OCI-LY7 (cell line): Measurements from ENCODE around the gene FGF5.

Experiments
- EZH2phosphoT487 ChIP-seq: fragments of 200-600 bp; sonication (generic); IDR thresholded peaks from 2 replicates; pipeline ENCODE4 v1.6.1; 2018; ENCODE audit warnings: low read depth, borderline replicate concordance, mild to moderate bottlenecking, mixed run types, antibody characterized with exemption, low read length, moderate library complexity, mixed read lengths
- TF ChIP-seq, protein P1 (sequence below): fragments of 200-600 bp; sonication (generic); conservative IDR thresholded peaks from 2 replicates; pipeline ENCODE4 v1.5.1; 2014; ENCODE audit warnings: mild to moderate bottlenecking, antibody characterized with exemption, low read length, moderate library complexity, mixed read lengths

DNA sequence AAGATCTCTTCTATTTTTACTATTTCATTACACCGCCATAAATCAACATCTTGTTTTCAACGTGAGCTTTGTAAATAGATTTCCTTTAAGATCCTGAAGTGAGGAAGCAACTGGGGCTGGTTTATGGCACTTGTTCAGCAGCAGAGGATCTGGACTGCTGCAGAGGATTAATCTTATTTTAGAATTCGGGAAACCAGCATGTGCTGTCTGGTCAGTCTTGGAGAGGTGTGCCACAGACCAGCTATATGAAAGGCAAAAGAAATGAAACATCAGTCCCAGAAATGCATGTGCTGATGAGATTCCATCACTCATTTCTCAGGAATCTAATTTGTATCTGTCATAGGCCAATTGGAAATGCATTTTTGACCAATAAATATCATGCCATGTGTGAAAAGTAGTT lies 45.8 kb upstream of the FGF5 start:
- TF ChIP-seq, protein P1, sequence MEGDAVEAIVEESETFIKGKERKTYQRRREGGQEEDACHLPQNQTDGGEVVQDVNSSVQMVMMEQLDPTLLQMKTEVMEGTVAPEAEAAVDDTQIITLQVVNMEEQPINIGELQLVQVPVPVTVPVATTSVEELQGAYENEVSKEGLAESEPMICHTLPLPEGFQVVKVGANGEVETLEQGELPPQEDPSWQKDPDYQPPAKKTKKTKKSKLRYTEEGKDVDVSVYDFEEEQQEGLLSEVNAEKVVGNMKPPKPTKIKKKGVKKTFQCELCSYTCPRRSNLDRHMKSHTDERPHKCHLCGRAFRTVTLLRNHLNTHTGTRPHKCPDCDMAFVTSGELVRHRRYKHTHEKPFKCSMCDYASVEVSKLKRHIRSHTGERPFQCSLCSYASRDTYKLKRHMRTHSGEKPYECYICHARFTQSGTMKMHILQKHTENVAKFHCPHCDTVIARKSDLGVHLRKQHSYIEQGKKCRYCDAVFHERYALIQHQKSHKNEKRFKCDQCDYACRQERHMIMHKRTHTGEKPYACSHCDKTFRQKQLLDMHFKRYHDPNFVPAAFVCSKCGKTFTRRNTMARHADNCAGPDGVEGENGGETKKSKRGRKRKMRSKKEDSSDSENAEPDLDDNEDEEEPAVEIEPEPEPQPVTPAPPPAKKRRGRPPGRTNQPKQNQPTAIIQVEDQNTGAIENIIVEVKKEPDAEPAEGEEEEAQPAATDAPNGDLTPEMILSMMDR = no peak
- no peak for TF ChIP-seq EZH2phosphoT487
